BE2C (cell line): ENCODE data around the gene FAM53C.

ENCODE experiments used
- DNase-seq: peaks from one replicate; pipeline ENCODE4 v3.0.0-alpha.2; 2020
- H3K27me3 ChIP-seq: fragments of 250-450 bp; sonication (Bioruptor Pico); 2 replicates; pipeline ENCODE4 v1.5.1; 2020; ENCODE audit warnings: mild to moderate bottlenecking
- H3K36me3 ChIP-seq: fragments of 250-450 bp; sonication (Bioruptor Pico); 2 replicates; pipeline ENCODE4 v1.5.1; 2020; ENCODE audit warnings: mild to moderate bottlenecking
- H3K4me1 ChIP-seq: fragments of 250-450 bp; sonication (Bioruptor Pico); 2 replicates; pipeline ENCODE4 v1.5.1; 2020
- H3K4me3 ChIP-seq: 2 replicates; pipeline ENCODE4 v1.5.1; 2011; ENCODE audit warnings: low read depth, low read length
- H3K9me3 ChIP-seq: fragments of 250-450 bp; sonication (Bioruptor Pico); 2 replicates; pipeline ENCODE4 v1.5.1; 2020
- CTCF ChIP-seq: IDR thresholded peaks from 2 replicates; pipeline ENCODE4 v1.5.1; 2012; ENCODE audit warnings: mild to moderate bottlenecking, low read depth, low read length

The FAM53C gene

GRCh38 chr5:138366632-138367382 is 28.7 kb downstream of the FAM53C start:
- H3K36me3 ChIP-seq = no peaks in the 10 kb centered on the region; the same call in 1 of the 2 replicates
- H3K4me1 ChIP-seq = no peaks in the 10 kb centered on the region
- no peak for TF ChIP-seq CTCF
- DNase-seq = no peak
- no peak overlapping the region for H3K4me3 ChIP-seq
- no peaks in the 10 kb centered on the region for H3K27me3 ChIP-seq
- H3K9me3 ChIP-seq = no peaks in the 10 kb centered on the region

DNA sequence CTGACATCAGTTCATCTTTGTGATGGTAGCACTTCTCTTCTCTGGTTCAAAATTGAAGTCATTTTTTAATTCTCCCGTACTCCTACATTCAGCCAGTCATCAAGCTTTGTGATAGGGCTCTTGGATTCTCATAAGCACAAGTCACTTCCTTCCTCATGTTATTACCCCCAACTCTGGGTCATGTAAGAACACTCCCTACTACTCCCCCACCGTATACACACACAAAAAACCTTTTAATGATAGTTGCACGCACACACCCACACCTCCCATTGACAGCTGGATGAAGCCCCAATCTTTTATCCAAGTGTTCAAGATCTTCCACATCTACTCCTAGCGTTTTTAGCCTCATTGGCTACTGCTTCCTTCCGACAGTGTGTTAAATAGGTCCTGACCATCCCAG is 31.2 kb downstream of the FAM53C start:
- H3K4me1 ChIP-seq = no peaks in the 10 kb centered on the region

DNA sequence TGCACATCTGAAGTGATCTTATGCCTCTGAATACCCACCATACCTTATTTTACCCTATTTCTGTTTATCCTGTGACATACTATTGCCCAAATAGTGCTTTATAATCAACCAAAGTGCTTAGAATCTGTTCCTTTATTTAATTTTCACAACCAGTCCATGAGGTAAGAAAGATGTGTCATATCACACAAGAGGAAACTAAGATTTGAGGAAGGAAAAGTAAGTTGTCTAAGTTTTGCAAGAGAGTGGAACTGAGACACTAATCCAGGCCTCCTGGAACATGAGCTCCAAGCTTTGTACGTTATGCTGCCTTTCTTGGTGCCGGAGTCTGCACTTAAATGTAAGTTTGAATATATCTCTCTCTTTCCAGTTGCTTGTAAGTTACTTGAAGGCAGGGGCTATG is 31.6 kb downstream of the FAM53C start:
- no peak for DNase-seq
- peaks cover 2% of the 10 kb centered on the region for H3K36me3 ChIP-seq
- H3K4me1 ChIP-seq = no peaks in the 10 kb centered on the region
- H3K27me3 ChIP-seq = no peaks in the 10 kb centered on the region
- TF ChIP-seq CTCF = no peak
- H3K4me3 ChIP-seq = no peak overlapping the region
- H3K9me3 ChIP-seq = no peaks in the 10 kb centered on the region

More for the DNA sequence above, 31.2 kb downstream of the FAM53C start:
- Histone ChIP-seq H3K27me3 (no peaks in the 10 kb centered on the region), H3K4me3 (no peak overlapping the region), H3K9me3 (no peaks in the 10 kb centered on the region), H3K36me3 (no peaks in the 10 kb centered on the region; the same call in none of the 2 replicates)
- no peak for DNase-seq
- TF ChIP-seq CTCF = no peak

GRCh38 chr5:138370537-138370936 is 32.5 kb downstream of the FAM53C start:
- Histone ChIP-seq H3K9me3 (no peaks in the 10 kb centered on the region), H3K36me3 (peaks cover 8% of the 10 kb centered on the region), H3K4me3 (no peak overlapping the region), H3K4me1 (no peaks in the 10 kb centered on the region), H3K27me3 (no peaks in the 10 kb centered on the region)
- TF ChIP-seq CTCF = no peak
- DNase-seq = no peak

DNA sequence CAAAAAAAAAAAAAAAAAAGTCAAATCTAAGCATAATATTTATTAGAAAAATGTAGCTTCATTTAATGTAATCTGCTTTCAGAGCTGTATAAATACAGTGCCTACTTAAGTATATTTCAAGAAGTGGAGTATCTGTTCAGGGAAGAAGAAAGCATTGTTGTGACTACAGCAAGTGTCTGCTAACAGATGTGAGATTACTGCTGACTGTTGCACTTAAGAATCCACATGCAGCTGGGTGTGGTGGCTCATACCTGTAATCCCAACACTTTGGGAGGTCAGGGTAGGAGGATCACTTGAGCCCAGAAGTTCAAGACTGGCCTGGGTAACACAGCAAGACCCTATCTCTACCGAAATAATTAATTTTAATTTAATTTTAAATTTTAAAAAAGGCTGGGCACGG is 33.4 kb downstream of the FAM53C start:
- Histone ChIP-seq H3K27me3 (no peaks in the 10 kb centered on the region), H3K4me3 (no peak overlapping the region), H3K36me3 (peaks cover 15% of the 10 kb centered on the region), H3K4me1 (no peaks in the 10 kb centered on the region), H3K9me3 (no peaks in the 10 kb centered on the region)
- DNase-seq = no peak
- no peak for TF ChIP-seq CTCF

- Histone ChIP-seq H3K27me3 (no peaks in the 10 kb centered on the region), H3K4me1 (no peaks in the 10 kb centered on the region), H3K9me3 (no peaks in the 10 kb centered on the region), H3K36me3 (peaks cover 16% of the 10 kb centered on the region), H3K4me3 (no peak overlapping the region)
- no peak for DNase-seq
- TF ChIP-seq CTCF = no peak
These were observed 34.2 kb downstream of the FAM53C start for GRCh38 chr5:138372225-138372624.
